HG03025 (cell line): ENCODE data around the gene GFPT2.

Experiments
- ATAC-seq: cut with Tn5 transposase; IDR thresholded peaks from one replicate; pipeline ENCODE4 v1.9.1; 2021; ENCODE audit warnings: mild to moderate bottlenecking, moderate library complexity; ENCODE audit not compliant: unreplicated experiment, low FRiP score

The GFPT2 gene

GRCh38 chr5:180379355-180380070 lies 26.4 kb upstream of the GFPT2 start:
- no peak for ATAC-seq

- ATAC-seq: no peak
These were observed 25.6 kb upstream of the GFPT2 start for GRCh38 chr5:180378438-180379344.

- no peak for ATAC-seq
These were observed 24.5 kb upstream of the GFPT2 start for GRCh38 chr5:180377556-180378197.

GRCh38 chr5:180376511-180376910 lies 23.4 kb upstream of the GFPT2 start:
- no peak for ATAC-seq

DNA sequence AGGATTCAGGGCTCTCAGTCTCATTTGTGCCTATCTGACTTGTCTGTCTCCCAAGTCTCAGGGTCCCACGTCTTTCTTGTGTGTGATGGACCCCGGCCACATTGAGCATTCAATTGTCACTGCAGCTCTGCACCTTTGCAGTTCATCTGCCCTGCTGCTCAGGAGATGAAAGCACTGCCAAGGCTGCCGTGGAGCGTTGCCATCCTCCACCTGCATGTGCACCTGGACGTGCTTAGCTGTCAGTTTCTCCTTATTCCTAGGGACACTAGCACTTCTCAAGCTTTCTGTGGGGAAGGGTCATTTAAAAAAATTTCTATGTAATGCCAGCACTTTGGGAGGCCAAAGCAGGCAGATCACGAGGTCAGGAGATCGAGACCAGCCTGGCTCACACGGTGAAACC lies 22.8 kb upstream of the GFPT2 start:
- ATAC-seq: no peak

DNA sequence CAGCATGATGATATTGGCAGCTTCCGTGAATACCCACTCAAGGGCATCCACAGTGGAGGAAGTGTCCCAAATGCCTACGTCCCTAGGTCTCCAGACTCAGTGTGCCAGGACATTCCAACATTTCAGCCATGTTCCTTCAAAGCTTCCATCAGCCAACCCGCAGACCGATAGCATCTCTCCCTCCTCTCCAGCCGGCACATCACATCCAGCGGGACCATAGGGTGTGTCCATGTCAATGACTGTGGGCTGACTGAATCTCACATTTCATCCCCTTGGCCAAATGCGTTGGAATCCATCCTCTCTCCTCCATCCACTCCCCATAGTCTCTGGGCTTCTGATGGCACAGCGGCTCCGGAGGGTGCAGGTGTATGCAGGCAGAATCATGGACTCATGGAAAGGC lies 22.2 kb upstream of the GFPT2 start:
- no peak for ATAC-seq

GRCh38 chr5:180373870-180374269 lies 20.7 kb upstream of the GFPT2 start:
- no peak for ATAC-seq

DNA sequence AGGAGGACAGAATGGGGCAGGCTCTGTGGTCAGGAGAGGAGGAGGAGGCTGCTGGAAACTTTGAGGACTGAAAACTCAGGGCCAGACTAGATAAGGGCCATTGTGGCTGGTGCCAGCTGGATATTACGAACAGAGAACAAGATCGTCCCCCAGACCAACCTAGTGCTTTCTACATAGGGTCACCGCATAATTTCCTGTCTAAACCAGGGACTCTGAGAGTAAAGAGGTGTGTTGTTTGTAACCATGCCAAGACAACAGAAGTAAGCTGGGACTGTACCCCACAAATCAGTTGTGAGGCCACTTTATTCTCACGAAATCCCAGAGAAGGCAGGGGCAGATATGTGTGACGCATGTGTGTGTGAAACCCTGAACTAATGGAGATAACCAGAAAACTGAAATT lies 20.3 kb upstream of the GFPT2 start:
- no peak for ATAC-seq

- ATAC-seq: no peak
These were observed 18.8 kb upstream of the GFPT2 start for GRCh38 chr5:180371949-180372348.

GRCh38 chr5:180370861-180371641 lies 17.9 kb upstream of the GFPT2 start:
- ATAC-seq: no peak

- ATAC-seq: no peak
These were observed 14.9 kb upstream of the GFPT2 start for GRCh38 chr5:180367991-180368390.

- ATAC-seq: no peak
These were observed 14.2 kb upstream of the GFPT2 start for GRCh38 chr5:180367300-180367699.

- ATAC-seq: no peak
These were observed 13.2 kb upstream of the GFPT2 start for GRCh38 chr5:180366326-180366725.

DNA sequence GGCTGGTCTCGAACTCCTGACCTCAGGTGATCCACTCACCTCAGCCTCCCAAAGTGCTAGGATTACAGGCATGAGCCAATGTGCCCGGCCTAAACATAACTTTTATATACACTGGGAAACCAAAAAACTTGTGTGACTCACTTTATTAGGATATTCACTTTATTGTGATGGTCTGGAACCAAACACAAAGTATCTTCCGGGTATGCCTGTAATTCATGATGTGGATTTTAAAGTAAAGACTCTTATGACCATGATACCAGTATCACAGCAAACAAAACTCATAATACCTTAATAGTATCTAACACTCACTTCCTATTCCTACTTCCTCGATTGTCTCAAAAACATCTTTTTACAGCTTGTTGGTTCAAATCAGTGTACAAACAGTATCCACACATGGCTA lies 12.7 kb upstream of the GFPT2 start:
- no peak for ATAC-seq

- ATAC-seq: no peak
These were observed 11.2 kb upstream of the GFPT2 start for GRCh38 chr5:180364306-180364856.

DNA sequence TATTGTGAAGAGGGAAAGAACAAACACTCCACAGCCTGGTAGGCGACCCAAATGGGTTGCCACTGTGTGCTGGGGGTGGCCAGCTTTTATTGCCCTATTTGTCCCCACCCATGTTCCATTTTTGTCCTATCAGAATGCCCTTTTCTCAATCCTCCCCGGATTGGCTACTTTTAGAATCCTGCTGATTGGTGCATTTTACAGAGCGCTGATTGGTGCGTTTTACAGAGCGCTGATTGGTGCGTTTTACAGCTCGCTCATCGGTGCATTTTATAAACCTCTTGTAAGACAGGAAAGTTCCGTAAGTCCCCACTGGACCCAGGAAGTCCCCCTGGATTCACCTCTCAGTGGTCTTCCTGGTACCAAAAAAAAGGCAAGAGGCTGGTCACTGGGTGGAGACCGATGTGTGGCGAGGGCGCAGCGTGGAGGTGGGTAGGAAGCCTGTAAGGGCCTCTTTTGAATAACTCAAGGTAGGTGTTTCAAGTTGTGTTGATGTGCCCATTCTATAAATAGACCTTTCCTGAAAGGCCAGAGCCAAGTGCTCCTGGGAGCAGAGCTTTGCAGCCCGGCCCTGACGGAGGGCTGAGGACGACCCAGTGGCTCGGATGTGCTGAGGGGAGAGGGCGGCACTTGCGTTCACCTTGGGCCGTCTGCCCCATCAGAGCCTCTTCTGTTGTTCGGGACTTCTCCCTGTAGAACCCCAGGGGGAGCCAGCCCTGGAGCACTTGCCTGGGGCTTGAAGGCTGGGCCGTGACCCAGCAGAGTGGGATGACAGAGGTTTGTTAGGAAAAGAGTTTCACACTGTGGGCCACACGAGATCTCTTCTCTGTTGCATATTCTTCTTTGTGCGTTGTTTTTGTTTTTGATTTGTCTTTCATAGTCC lies 7.2 kb upstream of the GFPT2 start:
- no peak for ATAC-seq

DNA sequence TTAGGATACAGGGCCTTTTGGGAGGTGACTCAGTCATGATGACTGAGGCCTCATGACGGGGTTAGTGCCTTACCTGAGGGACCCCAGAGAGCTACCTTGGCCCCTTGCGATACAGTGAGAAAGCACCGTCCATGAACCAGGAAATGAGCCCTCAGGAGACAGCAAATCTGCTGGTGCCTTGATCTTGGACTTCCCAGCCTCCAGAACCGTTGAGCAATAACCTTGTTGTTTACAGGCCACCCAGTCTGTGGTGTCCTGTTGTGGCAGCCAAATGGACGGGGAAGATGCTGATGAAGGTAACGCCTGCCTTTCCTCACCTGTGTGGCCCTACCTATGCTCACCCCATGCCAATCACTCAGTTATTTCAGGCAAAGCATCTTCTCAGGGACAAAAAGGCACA lies 5.6 kb upstream of the GFPT2 start:
- ATAC-seq: no peak

- ATAC-seq: no peak
These were observed 5.0 kb upstream of the GFPT2 start for GRCh38 chr5:180358179-180358578.

DNA sequence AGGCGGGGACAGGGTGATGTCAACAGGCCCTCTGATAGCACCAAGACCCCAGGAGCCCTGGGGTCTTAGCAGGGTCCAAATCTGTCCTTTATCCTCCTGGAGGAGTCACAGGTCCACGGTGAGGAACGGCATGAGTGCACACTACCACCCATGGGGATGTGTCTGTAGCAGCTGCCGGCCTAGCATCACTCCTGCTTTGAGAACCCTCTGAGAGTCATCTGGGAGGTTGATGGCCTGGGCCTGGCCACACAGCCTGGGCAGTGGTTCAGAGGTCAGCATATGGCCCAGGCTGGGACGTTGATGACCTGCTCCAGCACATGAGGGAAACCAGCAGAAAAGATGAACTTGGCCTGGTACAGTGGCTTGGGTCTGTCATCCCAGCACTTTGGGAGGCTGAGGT lies 1.8 kb upstream of the GFPT2 start:
- ATAC-seq: no peak
